ENCODE data around the gene PHTF1. TPM values are rescaled to one million over a fixed set of nuclear protein-coding genes. Genes with fewer than 3 reads are reported as not detected.

PHTF1 gene
- polyA plus RNA-seq, 1 donor = 9.6 TPM

DNA sequence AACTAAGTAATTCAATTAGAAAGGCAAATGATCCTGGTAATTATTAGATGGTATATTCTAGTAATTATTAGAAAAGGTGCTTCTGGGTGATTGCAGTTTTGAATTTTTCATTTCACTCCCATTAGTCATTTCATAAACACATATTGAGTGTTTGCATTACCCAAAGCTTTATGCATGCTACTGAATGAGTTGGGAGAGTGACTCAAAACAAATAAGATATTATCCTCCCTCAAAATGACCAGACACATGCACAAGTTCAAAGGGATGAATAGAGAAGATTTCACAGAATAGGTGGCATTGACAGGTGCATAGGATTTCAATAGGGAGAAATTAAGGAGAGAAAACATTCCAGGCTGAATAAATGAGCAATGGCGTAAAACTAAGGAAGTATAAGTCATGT is 84.7 kb downstream of the PHTF1 start:
- H3K9me3 ChIP-seq (ENCODE audit: control insufficient read depth, low read depth, low read length) = no peaks in the 10 kb centered on the region
- no peak overlapping the region for H3K27ac ChIP-seq (ENCODE audit: low read length)
- no CpG with 5 or more reads among the region's 1 CpG for WGBS (ENCODE audit: insufficient coverage, low lambda C conversion rate)
- peaks cover 25% of the 10 kb centered on the region for H3K36me3 ChIP-seq (ENCODE audit: control insufficient read depth, insufficient read depth, low read length)
- H3K4me1 ChIP-seq (ENCODE audit: control insufficient read depth, insufficient read depth, low read length) = peaks cover 8% of the 10 kb centered on the region
- no peak for DNase-seq
- no peaks in the 10 kb centered on the region for H3K27me3 ChIP-seq (ENCODE audit: control insufficient read depth, insufficient read depth, low read length)
- no peak overlapping the region for H3K4me3 ChIP-seq (ENCODE audit: low read length)

DNA sequence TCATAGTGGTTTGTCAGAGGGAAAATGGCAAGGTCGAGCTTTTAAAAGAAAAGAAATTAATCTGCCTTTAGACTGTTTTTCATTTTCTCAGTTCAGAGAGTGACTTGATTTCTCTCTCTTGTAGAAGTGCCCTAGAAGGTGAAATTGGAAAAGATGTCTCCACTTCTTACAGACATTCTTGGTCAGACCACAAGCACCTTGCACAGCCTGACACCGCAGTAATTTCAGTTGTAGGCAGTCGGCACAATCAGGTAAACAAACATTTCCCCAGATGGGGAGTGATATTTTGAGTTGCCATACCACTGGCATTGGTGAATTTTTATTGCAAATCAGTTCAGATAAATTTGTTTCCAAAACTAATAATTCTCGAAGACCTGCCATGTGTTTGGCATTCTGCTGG is 86.8 kb downstream of the PHTF1 start:
- H3K9me3 ChIP-seq (ENCODE audit: control insufficient read depth, low read depth, low read length) = no peaks in the 10 kb centered on the region
- WGBS (ENCODE audit: insufficient coverage, low lambda C conversion rate) = 100% methylated on average over 1 of the region's 4 CpGs

GRCh38 chr1:113670650-113671049 is 88.6 kb downstream of the PHTF1 start:
- H3K36me3 ChIP-seq (ENCODE audit: control insufficient read depth, insufficient read depth, low read length) = peaks cover 27% of the 10 kb centered on the region
- DNase-seq = no peak
- H3K9me3 ChIP-seq (ENCODE audit: control insufficient read depth, low read depth, low read length) = no peaks in the 10 kb centered on the region
- no peaks in the 10 kb centered on the region for H3K27me3 ChIP-seq (ENCODE audit: control insufficient read depth, insufficient read depth, low read length)
- H3K4me1 ChIP-seq (ENCODE audit: control insufficient read depth, insufficient read depth, low read length) = peaks cover 15% of the 10 kb centered on the region
- H3K27ac ChIP-seq (ENCODE audit: low read length) = no peak overlapping the region
- H3K4me3 ChIP-seq (ENCODE audit: low read length) = no peak overlapping the region
- no CpG with 5 or more reads among the region's 1 CpG for WGBS (ENCODE audit: insufficient coverage, low lambda C conversion rate)

More for the DNA sequence above, 86.8 kb downstream of the PHTF1 start:
- Histone ChIP-seq H3K4me1 (ENCODE audit: control insufficient read depth, insufficient read depth, low read length) (peaks cover 8% of the 10 kb centered on the region), H3K27me3 (ENCODE audit: control insufficient read depth, insufficient read depth, low read length) (no peaks in the 10 kb centered on the region), H3K27ac (ENCODE audit: low read length) (no peak overlapping the region), H3K4me3 (ENCODE audit: low read length) (no peak overlapping the region), H3K36me3 (ENCODE audit: control insufficient read depth, insufficient read depth, low read length) (peaks cover 27% of the 10 kb centered on the region)
- no peak for DNase-seq

GRCh38 chr1:113669988-113670387 is 89.3 kb downstream of the PHTF1 start:
- Histone ChIP-seq H3K27ac (ENCODE audit: low read length) (no peak overlapping the region), H3K4me3 (ENCODE audit: low read length) (no peak overlapping the region), H3K27me3 (ENCODE audit: control insufficient read depth, insufficient read depth, low read length) (no peaks in the 10 kb centered on the region), H3K36me3 (ENCODE audit: control insufficient read depth, insufficient read depth, low read length) (peaks cover 27% of the 10 kb centered on the region), H3K9me3 (ENCODE audit: control insufficient read depth, low read depth, low read length) (no peaks in the 10 kb centered on the region), H3K4me1 (ENCODE audit: control insufficient read depth, insufficient read depth, low read length) (peaks cover 17% of the 10 kb centered on the region)
- no CpG with 5 or more reads among the region's 1 CpG for WGBS (ENCODE audit: insufficient coverage, low lambda C conversion rate)
- peak in 1 of 2 donors; percentile 23 for DNase-seq

DNA sequence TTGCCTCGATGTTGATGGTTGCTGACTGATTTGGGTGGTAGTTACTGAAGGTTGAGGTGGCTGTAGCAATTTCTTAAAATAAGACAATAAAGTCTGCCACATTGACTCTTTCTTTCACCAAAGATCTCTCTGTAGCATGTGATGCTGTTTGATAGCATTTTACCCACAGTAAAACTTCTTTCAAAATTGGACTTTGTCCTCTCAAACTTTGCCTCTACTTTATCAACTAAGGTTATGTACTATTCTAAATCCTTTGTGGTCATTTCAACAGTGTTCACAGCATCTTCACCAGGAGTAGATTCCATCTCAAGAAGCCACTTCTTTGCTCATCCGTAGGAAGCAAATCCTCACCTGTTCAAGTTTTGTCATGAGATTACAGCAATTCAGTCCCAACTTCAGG is 93.2 kb downstream of the PHTF1 start:
- DNase-seq = peak; percentile 33 to 69
- H3K27me3 ChIP-seq (ENCODE audit: control insufficient read depth, insufficient read depth, low read length) = no peaks in the 10 kb centered on the region

GRCh38 chr1:113665071-113665470 is 94.2 kb downstream of the PHTF1 start:
- Histone ChIP-seq H3K9me3 (ENCODE audit: control insufficient read depth, low read depth, low read length) (no peaks in the 10 kb centered on the region), H3K27ac (ENCODE audit: low read length) (no peak overlapping the region), H3K27me3 (ENCODE audit: control insufficient read depth, insufficient read depth, low read length) (no peaks in the 10 kb centered on the region), H3K4me1 (ENCODE audit: control insufficient read depth, insufficient read depth, low read length) (peaks cover 11% of the 10 kb centered on the region), H3K36me3 (ENCODE audit: control insufficient read depth, insufficient read depth, low read length) (peaks cover 14% of the 10 kb centered on the region), H3K4me3 (ENCODE audit: low read length) (no peak overlapping the region)
- DNase-seq = no peak

More for the DNA sequence above, 93.2 kb downstream of the PHTF1 start:
- H3K4me1 ChIP-seq (ENCODE audit: control insufficient read depth, insufficient read depth, low read length) = peaks cover 12% of the 10 kb centered on the region
- H3K27ac ChIP-seq (ENCODE audit: low read length) = peak overlapping the region; percentile 42
- peaks cover 9% of the 10 kb centered on the region for H3K36me3 ChIP-seq (ENCODE audit: control insufficient read depth, insufficient read depth, low read length)
- no peak overlapping the region for H3K4me3 ChIP-seq (ENCODE audit: low read length)
- no peaks in the 10 kb centered on the region for H3K9me3 ChIP-seq (ENCODE audit: control insufficient read depth, low read depth, low read length)
- no CpG with 5 or more reads among the region's 2 CpGs for WGBS (ENCODE audit: insufficient coverage, low lambda C conversion rate)

DNA sequence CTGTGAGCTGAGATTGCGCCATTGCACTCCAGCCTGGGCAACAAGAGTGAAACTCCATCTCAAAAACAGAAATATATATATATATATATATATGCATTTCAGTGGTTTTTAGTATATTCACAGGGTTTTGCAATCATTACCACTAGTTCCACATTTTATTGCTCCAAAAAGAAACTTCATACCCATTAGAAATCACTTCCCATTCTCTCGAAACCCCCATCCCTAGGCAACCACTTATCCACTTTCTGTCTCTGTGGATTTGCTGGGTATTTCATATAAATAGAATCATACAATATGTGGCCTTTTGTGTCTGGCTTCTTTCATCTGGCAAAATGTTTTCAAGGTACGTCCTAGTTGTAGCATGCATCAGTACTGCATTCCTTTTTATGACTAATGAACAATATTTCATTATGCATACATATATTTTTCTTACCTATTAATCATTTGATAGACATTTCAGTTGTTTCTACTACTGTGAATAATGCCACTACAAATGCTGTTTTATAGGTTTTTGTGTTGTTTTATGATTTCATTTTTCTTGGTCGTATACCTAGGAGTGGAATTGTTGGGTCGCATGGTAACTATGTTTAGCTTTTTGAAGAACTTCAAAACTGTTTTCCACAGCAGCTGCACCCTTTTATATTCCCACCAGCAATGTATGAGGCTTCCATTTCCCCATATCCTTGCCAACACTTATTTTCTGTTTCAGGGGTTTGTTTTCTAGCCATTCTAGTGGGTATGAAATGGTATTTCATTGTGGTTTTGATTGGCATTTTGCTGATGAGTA is 95.9 kb downstream of the PHTF1 start:
- Histone ChIP-seq H3K4me3 (ENCODE audit: low read length) (no peak overlapping the region), H3K9me3 (ENCODE audit: control insufficient read depth, low read depth, low read length) (no peaks in the 10 kb centered on the region), H3K27ac (ENCODE audit: low read length) (no peak overlapping the region), H3K36me3 (ENCODE audit: control insufficient read depth, insufficient read depth, low read length) (peaks cover 22% of the 10 kb centered on the region), H3K27me3 (ENCODE audit: control insufficient read depth, insufficient read depth, low read length) (no peaks in the 10 kb centered on the region), H3K4me1 (ENCODE audit: control insufficient read depth, insufficient read depth, low read length) (peaks cover 9% of the 10 kb centered on the region)
- DNase-seq = no peak
- WGBS (ENCODE audit: insufficient coverage, low lambda C conversion rate) = 85% methylated on average over 2 of the region's 5 CpGs

DNA sequence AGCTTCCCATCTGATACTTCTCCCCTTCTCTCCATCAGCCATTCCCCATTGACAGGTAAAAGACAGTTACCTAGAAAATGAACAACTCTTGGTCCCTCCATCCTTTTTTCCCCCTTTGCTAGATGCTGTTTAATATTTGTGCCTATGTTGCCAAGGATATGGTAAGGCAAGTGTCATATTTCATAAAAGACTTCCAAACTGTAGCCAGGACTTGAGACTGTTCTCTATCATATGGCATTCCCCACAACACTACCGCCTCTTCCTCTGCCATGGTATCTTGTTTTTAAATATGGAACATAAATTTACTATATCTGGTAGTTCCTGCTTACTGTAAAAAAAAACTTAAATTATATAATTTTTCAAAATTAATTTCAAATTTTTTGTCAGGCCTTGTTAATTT is 97.2 kb downstream of the PHTF1 start:
- Histone ChIP-seq H3K36me3 (ENCODE audit: control insufficient read depth, insufficient read depth, low read length) (peaks cover 22% of the 10 kb centered on the region), H3K4me3 (ENCODE audit: low read length) (no peak overlapping the region), H3K4me1 (ENCODE audit: control insufficient read depth, insufficient read depth, low read length) (peaks cover 9% of the 10 kb centered on the region), H3K27ac (ENCODE audit: low read length) (no peak overlapping the region), H3K9me3 (ENCODE audit: control insufficient read depth, low read depth, low read length) (no peaks in the 10 kb centered on the region), H3K27me3 (ENCODE audit: control insufficient read depth, insufficient read depth, low read length) (no peaks in the 10 kb centered on the region)
- DNase-seq = no peak
- WGBS (ENCODE audit: insufficient coverage, low lambda C conversion rate) = no CpG with 5 or more reads among the region's 1 CpG

- DNase-seq = no peak
- Histone ChIP-seq H3K9me3 (ENCODE audit: control insufficient read depth, low read depth, low read length) (no peaks in the 10 kb centered on the region), H3K36me3 (ENCODE audit: control insufficient read depth, insufficient read depth, low read length) (peaks cover 28% of the 10 kb centered on the region), H3K27me3 (ENCODE audit: control insufficient read depth, insufficient read depth, low read length) (no peaks in the 10 kb centered on the region), H3K4me1 (ENCODE audit: control insufficient read depth, insufficient read depth, low read length) (no peaks in the 10 kb centered on the region), H3K4me3 (ENCODE audit: low read length) (no peak overlapping the region), H3K27ac (ENCODE audit: low read length) (no peak overlapping the region)
- WGBS (ENCODE audit: insufficient coverage, low lambda C conversion rate) = 92% methylated on average over 2 of the region's 3 CpGs
Observed at GRCh38 chr1:113660088-113660487, 99.2 kb downstream of the PHTF1 start.

DNA sequence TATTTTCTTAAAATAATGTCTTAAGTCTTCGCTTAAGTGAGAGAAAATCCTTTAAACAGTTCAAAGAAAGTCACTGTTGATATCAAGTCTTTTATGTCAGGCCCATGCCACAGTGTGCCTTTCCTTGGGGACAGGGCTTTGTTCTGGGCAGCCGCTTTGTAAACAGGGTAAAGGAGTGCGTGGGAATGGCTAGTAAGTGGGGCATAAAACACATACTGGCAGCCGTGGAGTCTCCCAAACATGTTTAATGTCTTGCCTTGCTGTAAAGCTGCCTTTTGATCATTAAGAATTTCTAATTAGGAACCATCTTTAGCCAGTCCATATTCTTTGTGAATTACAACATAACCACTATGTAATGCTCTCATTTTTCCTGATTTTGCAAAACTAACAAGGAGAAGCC is 99.7 kb downstream of the PHTF1 start:
- H3K27ac ChIP-seq (ENCODE audit: low read length) = no peak overlapping the region
- H3K9me3 ChIP-seq (ENCODE audit: control insufficient read depth, low read depth, low read length) = no peaks in the 10 kb centered on the region
- DNase-seq = no peak
- no peak overlapping the region for H3K4me3 ChIP-seq (ENCODE audit: low read length)
- H3K36me3 ChIP-seq (ENCODE audit: control insufficient read depth, insufficient read depth, low read length) = peaks cover 30% of the 10 kb centered on the region
- no peaks in the 10 kb centered on the region for H3K27me3 ChIP-seq (ENCODE audit: control insufficient read depth, insufficient read depth, low read length)
- H3K4me1 ChIP-seq (ENCODE audit: control insufficient read depth, insufficient read depth, low read length) = no peaks in the 10 kb centered on the region
- 92% methylated on average over 1 of the region's 4 CpGs for WGBS (ENCODE audit: insufficient coverage, low lambda C conversion rate)

GRCh38 chr1:113659035-113659434 is 100.3 kb downstream of the PHTF1 start:
- no peaks in the 10 kb centered on the region for H3K27me3 ChIP-seq (ENCODE audit: control insufficient read depth, insufficient read depth, low read length)
- no peaks in the 10 kb centered on the region for H3K4me1 ChIP-seq (ENCODE audit: control insufficient read depth, insufficient read depth, low read length)
- H3K4me3 ChIP-seq (ENCODE audit: low read length) = no peak overlapping the region
- peaks cover 28% of the 10 kb centered on the region for H3K36me3 ChIP-seq (ENCODE audit: control insufficient read depth, insufficient read depth, low read length)
- H3K27ac ChIP-seq (ENCODE audit: low read length) = no peak overlapping the region
- WGBS (ENCODE audit: insufficient coverage, low lambda C conversion rate) = no CpG with 5 or more reads among the region's 9 CpGs
- H3K9me3 ChIP-seq (ENCODE audit: control insufficient read depth, low read depth, low read length) = no peaks in the 10 kb centered on the region
- DNase-seq = no peak

All from large intestine (tissue), 3 donors.